GOT3 (cell line): ENCODE measurements around the gene FTO.

Experiments used
- DNase-seq: peaks from one replicate; lab custom pipeline; 2025; ENCODE audit warnings: mixed read lengths; lab: John Stamatoyannopoulos, UW

Gene FTO

GRCh38 chr16:53936052-53936451 is 232.1 kb downstream of the FTO start:
- DNase-seq: no peak

- no peak for DNase-seq
Observed at GRCh38 chr16:53936529-53936928, 232.6 kb downstream of the FTO start.

- no peak for DNase-seq
Observed at GRCh38 chr16:53937161-53937880, 233.4 kb downstream of the FTO start.

- DNase-seq: no peak
Observed at GRCh38 chr16:53944025-53944424, 240.1 kb downstream of the FTO start.

- DNase-seq: no peak
Observed at GRCh38 chr16:53945996-53946395, 242.0 kb downstream of the FTO start.

- DNase-seq: no peak
Observed at GRCh38 chr16:53946746-53947386, 242.9 kb downstream of the FTO start.

DNA sequence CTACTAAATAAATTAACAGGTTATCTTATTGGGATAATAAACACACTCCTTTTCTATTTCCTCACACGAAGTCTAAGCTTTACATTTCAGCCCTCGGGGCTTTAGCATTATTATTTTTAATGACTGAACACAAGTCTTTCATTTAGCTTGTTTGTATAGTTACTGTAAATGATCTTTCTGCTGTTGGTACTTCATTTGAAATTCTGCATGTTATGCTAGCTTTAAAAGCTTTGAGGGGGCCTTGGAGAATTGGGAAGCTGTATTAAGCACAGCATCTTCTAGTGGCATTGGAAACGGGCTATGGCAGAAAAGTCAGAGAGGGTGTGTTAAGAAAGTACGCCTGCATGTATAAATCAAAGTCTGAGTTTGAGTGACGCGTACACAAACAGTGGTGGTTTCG is 243.7 kb downstream of the FTO start:
- DNase-seq: no peak

- no peak for DNase-seq
Observed at GRCh38 chr16:53948326-53948725, 244.4 kb downstream of the FTO start.

DNA sequence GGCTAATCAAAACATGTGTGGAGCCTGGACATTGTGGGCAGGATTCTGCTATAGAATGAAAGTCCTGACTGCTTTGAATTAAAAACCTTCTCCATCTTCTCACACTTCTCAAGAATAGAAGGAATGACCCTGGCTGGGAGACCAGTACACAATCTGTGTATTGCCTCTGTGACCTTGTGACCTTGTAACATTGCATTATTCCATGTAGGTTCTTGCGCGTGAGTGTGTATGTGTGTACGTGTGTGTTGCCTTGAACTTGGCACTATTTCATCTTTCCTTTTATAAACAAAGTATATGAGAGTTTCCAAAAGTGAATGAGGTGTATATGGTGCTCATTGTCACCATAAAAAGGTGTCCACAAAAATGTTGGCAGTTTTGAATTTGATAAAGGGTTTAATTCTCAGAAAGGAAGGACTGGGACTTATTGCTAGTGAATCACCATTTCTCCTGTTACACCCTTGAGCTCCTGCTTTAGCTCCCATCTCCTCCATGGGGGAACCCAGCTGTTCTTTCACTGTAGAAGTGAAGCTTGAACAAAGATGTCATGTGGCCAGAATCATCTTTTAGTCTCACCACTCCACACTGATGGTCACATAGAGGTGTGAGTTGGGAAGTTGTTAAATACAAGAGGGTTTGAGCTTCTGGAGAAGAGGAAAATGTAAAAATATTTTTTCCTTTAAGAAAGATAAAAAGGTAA is 244.9 kb downstream of the FTO start:
- no peak for DNase-seq

DNA sequence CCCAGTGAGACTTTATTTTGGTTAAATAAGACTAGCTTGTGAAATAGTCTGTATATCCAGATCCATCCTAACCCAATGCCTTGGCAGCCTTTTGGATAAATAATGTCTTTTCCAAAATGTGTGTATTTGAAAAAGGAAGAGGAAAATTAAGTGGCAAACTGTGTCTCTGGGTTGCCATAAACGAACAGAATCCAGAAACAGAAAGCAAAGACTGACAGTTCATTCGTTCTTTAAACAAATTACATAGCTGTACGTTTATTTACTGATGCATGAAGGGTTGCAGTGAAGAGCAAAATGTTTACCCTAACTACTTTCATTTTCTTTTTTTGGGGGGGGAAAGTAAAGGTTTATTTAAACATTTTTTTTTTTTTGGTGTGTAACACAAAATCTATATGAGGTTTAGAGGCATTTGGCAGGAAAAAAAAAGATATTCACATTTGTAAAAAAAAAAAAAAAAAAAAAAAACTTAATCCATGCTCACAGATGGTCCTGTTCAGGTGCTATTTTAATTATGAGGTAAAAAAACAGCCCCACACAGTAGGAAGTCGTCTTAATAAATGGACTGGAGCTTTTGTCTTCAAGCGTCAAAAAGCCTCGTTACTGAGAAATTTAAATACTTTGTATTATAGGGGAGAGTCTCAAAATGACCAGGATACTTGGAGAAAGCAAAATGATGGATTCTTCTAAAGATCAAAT is 245.9 kb downstream of the FTO start:
- no peak for DNase-seq

GRCh38 chr16:53950677-53951076 is 246.7 kb downstream of the FTO start:
- no peak for DNase-seq

- no peak for DNase-seq
Observed at GRCh38 chr16:53952215-53953208, 248.6 kb downstream of the FTO start.

- DNase-seq: no peak
Observed at GRCh38 chr16:53953336-53953735, 249.4 kb downstream of the FTO start.

DNA sequence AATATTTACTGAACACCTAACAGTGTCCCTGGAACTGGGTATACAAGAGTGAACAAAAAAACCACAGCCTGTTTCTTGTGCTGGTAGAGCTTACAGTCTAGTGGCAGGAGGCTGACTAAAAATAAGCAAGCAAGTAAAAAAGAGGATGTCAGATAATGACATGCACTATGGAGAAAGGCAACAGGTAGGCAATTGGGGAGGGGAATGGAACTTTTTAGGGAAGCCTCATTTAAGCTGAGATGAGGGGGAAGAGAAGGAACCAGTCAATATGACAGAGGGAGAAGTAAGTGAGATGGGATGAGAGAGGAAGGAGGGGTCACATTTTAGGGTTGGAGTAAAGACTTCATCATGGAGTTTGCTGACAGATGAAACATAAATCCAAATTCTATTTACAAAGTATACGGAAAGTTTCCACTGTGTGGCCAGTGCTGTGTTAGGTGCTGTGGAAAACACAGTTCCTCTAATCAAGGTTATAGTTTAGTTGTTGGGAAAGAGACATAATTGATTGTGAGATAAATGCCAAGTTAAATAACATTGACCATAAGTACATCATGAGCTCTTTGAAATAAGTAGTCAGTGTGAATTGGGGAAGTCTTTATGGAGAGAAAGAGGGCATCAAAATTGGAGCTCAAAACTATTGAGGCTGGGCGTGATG is 251.4 kb downstream of the FTO start:
- DNase-seq: no peak

- DNase-seq: no peak
Observed at GRCh38 chr16:53958341-53958880, 254.5 kb downstream of the FTO start.

DNA sequence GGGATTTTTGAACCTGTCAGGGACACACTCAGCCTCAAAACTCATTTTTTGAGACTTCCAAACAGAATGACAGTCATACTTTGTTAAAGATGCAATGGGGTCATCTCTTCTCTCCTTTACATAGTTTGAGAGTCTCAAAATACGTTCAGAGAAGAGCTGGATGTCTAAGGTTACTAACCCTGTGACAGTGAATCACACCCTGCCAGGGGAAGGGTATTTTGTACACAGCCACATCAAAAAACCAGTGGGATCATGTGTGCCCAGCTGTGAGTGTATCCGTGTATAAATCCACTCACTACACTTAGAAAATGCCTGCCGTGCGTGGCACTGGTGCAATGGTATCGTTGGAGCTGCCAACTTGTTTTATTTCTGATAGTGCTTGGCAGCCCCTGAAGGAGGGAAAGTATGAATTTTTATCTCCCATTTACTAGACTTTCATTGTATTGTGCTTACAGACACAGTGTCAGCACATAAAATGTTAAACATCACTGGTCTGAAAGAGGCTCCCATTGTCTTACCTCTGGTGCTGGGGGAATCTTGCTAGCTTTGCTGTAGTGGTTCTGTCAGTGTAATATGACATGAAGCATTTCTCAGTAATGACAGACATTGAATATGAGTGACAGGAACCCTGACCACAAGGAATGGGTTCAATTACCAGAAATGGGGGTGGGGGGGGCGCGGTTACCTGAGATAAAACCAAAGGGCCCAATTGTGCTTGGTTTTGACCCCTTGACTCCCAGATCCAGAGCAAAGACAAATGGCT is 256.3 kb downstream of the FTO start:
- no peak for DNase-seq

- DNase-seq: no peak
Observed at GRCh38 chr16:53960954-53961616, 257.1 kb downstream of the FTO start.

GRCh38 chr16:53962041-53962440 is 258.1 kb downstream of the FTO start:
- no peak for DNase-seq

DNA sequence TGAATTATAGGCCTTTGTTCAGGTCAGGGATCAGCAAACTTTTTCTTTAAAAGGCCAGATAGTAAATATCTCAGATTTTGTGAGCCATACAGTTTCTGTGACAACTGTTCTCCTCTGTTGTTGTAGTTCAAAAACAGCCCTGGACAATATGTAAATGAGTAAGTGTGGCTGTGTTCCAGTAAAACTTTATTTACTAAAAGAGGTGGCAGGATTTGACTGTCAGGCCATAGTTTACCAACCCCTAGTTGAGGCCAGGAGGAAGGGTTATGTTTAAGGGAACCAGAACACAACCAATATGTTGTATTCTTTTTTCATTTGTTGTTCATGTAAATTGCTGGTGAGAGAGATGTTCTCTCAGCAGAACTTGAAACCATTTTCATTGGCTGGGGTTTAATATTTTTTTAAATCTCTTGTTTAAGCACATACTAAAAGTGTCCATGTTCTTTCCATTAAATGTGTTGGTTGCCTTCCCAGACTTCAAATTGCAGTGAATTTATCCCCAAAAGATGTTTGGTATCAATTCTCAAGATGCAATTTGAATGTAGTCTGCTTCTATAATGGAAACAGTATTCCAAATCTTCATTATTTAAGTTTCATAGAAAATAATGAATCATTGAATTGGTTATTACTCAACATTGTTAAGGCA is 260.3 kb downstream of the FTO start:
- no peak for DNase-seq
